Esophagus muscularis mucosa (tissue), 4 donors: ENCODE data around the gene IVL. TPM values are rescaled to one million over a fixed set of nuclear protein-coding genes. Genes with fewer than 3 reads are reported as not detected.

Source experiments
- DNase-seq: peaks from one replicate; pipeline ENCODE4 v3.0.0-alpha.2; 2017; ENCODE audit errors: extremely low spot score
- H3K27ac ChIP-seq, 4 donors: fragments of 200-600 bp; sonication (generic); replicated peaks in 1 of 4; 1 replicate in 3 of 4; 2 replicates in 1 of 4; pipeline ENCODE4 v1.5.1; 2016 to 2019; ENCODE audit warnings: mild to moderate bottlenecking in 1 of 4
- H3K27me3 ChIP-seq, 4 donors: fragments of 200-600 bp; sonication (generic); one replicate each; pipeline versions ENCODE4 v1.5.1 to v1.6.0; 2016 to 2019
- H3K36me3 ChIP-seq, 4 donors: fragments of 200-600 bp; sonication (generic); one replicate each; pipeline ENCODE4 v1.5.1; 2016 to 2019
- H3K4me1 ChIP-seq, 4 donors: fragments of 200-600 bp; sonication (generic); one replicate each; pipeline ENCODE4 v1.5.1; 2016 to 2019
- H3K4me3 ChIP-seq, 4 donors: fragments of 200-600 bp; sonication (generic); 1 replicate in 2 of 4; 2 replicates in 2 of 4; pipeline ENCODE4 v1.5.1; 2016 to 2019; ENCODE audit warnings: mild to moderate bottlenecking in 4 of 4, moderate library complexity in 1 of 4
- H3K9me3 ChIP-seq, 4 donors: fragments of 200-600 bp; sonication (generic); 1 replicate in 3 of 4; 2 replicates in 1 of 4; pipeline ENCODE4 v1.5.1; 2016 to 2019
- CTCF ChIP-seq, 3 experiments: fragments of 200-600 bp in 2 of 3; fragments of 450-650 bp in 1 of 3; sonication (generic) in 2 of 3; IDR thresholded peaks; one replicate each; pipeline ENCODE4 v1.5.1; 2017 to 2019; ENCODE audit warnings: antibody characterized with exemption in 3 of 3, mild to moderate bottlenecking in 2 of 3, moderate library complexity in 1 of 3
- EP300 ChIP-seq: sonication (generic); formaldehyde crosslinking; IDR thresholded peaks from one replicate; pipeline ENCODE4 v1.6.1; 2017; ENCODE audit warnings: antibody characterized with exemption
- POLR2A ChIP-seq: fragments of 450-650 bp; IDR thresholded peaks from one replicate; pipeline ENCODE4 v1.6.1; 2017; ENCODE audit warnings: antibody characterized with exemption, moderate library complexity, mild to moderate bottlenecking, low read depth
- POLR2AphosphoS5 ChIP-seq, 2 donors: sonication (generic); formaldehyde crosslinking; IDR thresholded peaks; one replicate each; pipeline ENCODE4 v1.6.1; 2017; ENCODE audit warnings: antibody characterized with exemption in 2 of 2
- WGBS: methylation state at CpG from one replicate; pipeline ENCODE4 v1.1.5; 2018; 5-methylcytosine and 5-hydroxymethylcytosine counted together
- intact Hi-C: fragments of 100-400 bp; cut with DNase I; formaldehyde crosslinking; loops from one replicate; pipeline ENCODE4 v1.15.1; 2023
- total RNA-seq, 4 donors: library from RNA; depleted of rRNA; stranded (reverse); fragments of >200 nt; gene quantifications; one replicate each; pipeline versions ENCODE4 v1.1.0 to v1.2.1, GENCODE V29; 2016

Gene IVL
- total RNA-seq, 4 donors from 2014 or later = not detected

DNA sequence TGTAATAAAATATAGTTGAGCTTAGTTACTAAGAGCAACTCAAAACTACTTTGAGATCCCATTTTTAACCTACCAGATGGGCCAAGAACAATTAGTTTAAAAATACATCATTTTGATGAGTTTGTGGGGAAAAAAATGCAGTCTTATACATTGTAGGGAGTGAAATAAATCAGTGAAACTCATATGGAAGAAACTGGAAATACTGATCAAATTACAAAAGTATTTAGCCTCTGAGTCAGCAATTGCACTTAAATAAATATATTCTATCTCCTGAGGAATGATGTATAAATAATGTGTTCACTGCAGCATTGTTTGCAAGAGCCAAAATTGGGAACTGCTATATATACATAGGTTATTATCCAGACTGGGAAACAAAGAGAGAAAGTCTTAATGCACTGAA lies 34.9 kb upstream of the IVL start:
- H3K9me3 ChIP-seq = no peaks in the 10 kb centered on the region
- intact Hi-C loops = no loop called here
- no peak for TF ChIP-seq EP300
- TF ChIP-seq POLR2AphosphoS5 (IDR thresholded peaks at IDR 0.05) = no peak
- TF ChIP-seq POLR2A = no peak
- TF ChIP-seq CTCF (IDR thresholded peaks at IDR 0.05) = no peak

DNA sequence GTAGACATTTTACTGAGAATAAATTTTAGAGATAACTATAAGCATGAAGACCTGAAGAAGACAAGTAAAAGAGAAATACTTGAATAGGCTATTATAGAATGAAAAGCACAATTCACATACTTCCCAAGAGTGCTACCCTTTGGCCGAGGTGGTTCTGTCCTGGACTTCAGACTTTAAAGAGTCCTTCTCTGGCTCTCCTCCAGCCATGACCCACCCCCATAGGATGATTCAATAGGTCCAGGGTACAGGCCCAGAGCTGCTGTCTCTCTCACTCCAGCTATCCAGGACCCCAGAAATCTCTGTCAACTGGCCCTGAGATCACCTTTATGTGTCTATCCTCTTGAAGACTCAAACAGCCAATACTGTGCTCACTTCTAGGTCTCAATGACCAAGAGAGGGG lies 31.5 kb upstream of the IVL start:
- H3K27ac ChIP-seq = no peak overlapping the region
- no peak overlapping the region for H3K4me3 ChIP-seq
- intact Hi-C loops = no loop called here
- WGBS = 75% methylated on average over 1 of the region's 1 CpG
- no peak for TF ChIP-seq CTCF (IDR thresholded peaks at IDR 0.05)
- TF ChIP-seq EP300 = no peak
- TF ChIP-seq POLR2AphosphoS5 (IDR thresholded peaks at IDR 0.05) = no peak
- no peak for TF ChIP-seq POLR2A
- H3K36me3 ChIP-seq = no peaks in the 10 kb centered on the region
- DNase-seq = peak; percentile 75
- H3K4me1 ChIP-seq = peaks cover 0 to 5% (median 0%) of the 10 kb centered on the region in 4 donors
- H3K9me3 ChIP-seq = no peaks in the 10 kb centered on the region
- no peaks in the 10 kb centered on the region for H3K27me3 ChIP-seq

More for the DNA sequence above, 34.9 kb upstream of the IVL start:
- no peak overlapping the region for H3K27ac ChIP-seq
- H3K36me3 ChIP-seq = no peaks in the 10 kb centered on the region
- no peak overlapping the region for H3K4me3 ChIP-seq
- DNase-seq = no peak
- peaks cover 0 to 5% (median 0%) of the 10 kb centered on the region in 4 donors for H3K4me1 ChIP-seq
- H3K27me3 ChIP-seq = no peaks in the 10 kb centered on the region

GRCh38 chr1:152878042-152878441 lies 30.3 kb upstream of the IVL start, which contains the start of gene SMCP:
SMCP (plus strand) TSS chr1:152878322; CDS start chr1:152884423, 6,101 bp downstream.
- no peak for TF ChIP-seq CTCF (IDR thresholded peaks at IDR 0.05)
- no peak for TF ChIP-seq EP300
- no peak for TF ChIP-seq POLR2A
- no peak for TF ChIP-seq POLR2AphosphoS5 (IDR thresholded peaks at IDR 0.05)
- no peaks in the 10 kb centered on the region for H3K27me3 ChIP-seq
- H3K4me3 ChIP-seq = no peak within 1 kb of the TSS
- H3K4me1 ChIP-seq = peaks cover 0 to 5% (median 0%) of the 10 kb centered on the region in 4 donors
- H3K27ac ChIP-seq = no peak within 1 kb of the TSS
- no peak for DNase-seq
- no peaks in the 10 kb centered on the region for H3K9me3 ChIP-seq
- intact Hi-C loops = no loop called here
- WGBS = 22% methylated on average over 1 of the region's 1 CpG
- H3K36me3 ChIP-seq = no peaks in the 10 kb centered on the region

GRCh38 chr1:152879559-152880198 lies 28.7 kb upstream of the IVL start:
- Histone ChIP-seq H3K36me3 (no peaks in the 10 kb centered on the region), H3K4me1 (peaks cover 0 to 11% (median 10%) of the 10 kb centered on the region in 4 donors), H3K27me3 (no peaks in the 10 kb centered on the region), H3K4me3 (no peak overlapping the region), H3K9me3 (no peaks in the 10 kb centered on the region), H3K27ac (no peak overlapping the region)
- TF ChIP-seq POLR2AphosphoS5 (IDR thresholded peaks at IDR 0.05) (no peak), EP300 (no peak), CTCF (IDR thresholded peaks at IDR 0.05) (no peak), POLR2A (no peak)
- intact Hi-C loops = loop anchor here (5.0 kb wide), 1 partner anchor 343 kb away; no protein-coding TSS in a partner anchor
- DNase-seq = peak; percentile 34

DNA sequence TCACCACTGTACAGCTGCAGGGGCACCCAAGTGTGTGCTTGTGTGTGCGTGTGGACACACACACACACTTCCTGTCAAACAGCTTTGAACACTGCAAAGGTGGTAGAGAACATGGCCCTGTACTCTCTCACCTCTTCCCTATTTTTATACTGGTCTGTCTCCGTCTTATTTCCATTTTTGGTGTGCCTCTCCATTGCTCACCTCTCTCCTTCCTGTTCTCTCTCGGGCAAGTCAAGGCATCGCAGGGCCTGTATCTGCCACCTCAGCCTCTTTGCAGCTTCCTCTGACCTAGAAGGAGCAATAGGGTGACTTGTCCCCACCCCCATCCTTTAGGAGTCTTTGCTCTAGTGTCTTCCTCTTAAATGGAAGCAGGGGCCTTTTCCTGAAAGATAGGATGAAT lies 28.0 kb upstream of the IVL start:
- peak; percentile 47 for DNase-seq
- Histone ChIP-seq H3K4me3 (no peak overlapping the region), H3K27me3 (no peaks in the 10 kb centered on the region), H3K4me1 (peaks cover 0 to 18% (median 16%) of the 10 kb centered on the region in 4 donors), H3K27ac (no peak overlapping the region), H3K9me3 (no peaks in the 10 kb centered on the region), H3K36me3 (no peaks in the 10 kb centered on the region)
- no peak for TF ChIP-seq POLR2A
- TF ChIP-seq CTCF (IDR thresholded peaks at IDR 0.05) = no peak
- no peak for TF ChIP-seq EP300
- TF ChIP-seq POLR2AphosphoS5 (IDR thresholded peaks at IDR 0.05) = no peak
- intact Hi-C loops = loop anchor here (5.0 kb wide), 1 partner anchor 342 kb away; no protein-coding TSS in a partner anchor
- WGBS = 96% methylated on average over 4 of the region's 4 CpGs
